Kasumi-1 (cell line): ENCODE results near the gene PTCSC3.

ENCODE experiments used
- DNase-seq, 2 experiments: peaks; one replicate each; lab custom pipeline; 2025; lab: John Stamatoyannopoulos, UW

The PTCSC3 gene

DNA sequence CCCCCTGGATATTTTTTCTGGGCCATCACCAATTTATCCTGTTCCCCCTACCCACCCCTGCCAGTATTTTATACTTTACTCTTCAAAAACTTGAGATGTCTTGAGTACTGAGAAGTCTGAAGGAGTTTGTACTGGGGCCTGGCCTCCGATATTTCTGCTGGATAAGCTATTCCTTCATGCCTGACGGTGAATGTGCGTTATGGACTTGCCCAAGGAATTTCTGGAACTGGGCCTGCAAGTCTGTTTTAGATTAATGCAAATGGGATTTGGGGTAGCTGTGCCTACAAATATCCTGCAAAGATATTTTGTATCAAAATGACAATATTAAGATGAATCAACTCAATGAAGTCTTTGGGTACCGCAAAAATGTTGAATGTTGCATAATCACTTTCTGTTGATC is at the start of gene PTCSC3:
Gene PTCSC3, minus strand, starts transcription at position 199 of the 400 bp plus-strand sequence.
- DNase-seq: no peak

DNA sequence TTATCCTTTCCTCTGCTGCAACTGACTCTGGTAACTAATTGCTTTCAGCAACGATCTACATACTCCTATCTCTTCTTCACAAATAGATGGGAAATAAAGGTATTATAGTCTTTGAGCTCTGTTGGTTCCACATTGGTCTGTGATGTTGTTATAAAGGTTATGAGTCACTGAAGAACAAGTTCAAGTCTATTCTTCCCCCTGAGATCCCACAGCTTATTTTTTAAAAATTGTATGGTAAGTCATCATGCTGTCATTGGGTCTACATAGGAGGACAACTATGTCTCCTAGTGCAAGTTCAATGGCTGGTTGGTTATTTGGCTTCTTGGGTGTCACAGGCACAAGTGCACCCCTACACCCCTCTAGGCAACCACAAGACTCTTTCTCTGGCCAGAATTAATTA is 49.6 kb upstream of the PTCSC3 start:
- no peak for DNase-seq

DNA sequence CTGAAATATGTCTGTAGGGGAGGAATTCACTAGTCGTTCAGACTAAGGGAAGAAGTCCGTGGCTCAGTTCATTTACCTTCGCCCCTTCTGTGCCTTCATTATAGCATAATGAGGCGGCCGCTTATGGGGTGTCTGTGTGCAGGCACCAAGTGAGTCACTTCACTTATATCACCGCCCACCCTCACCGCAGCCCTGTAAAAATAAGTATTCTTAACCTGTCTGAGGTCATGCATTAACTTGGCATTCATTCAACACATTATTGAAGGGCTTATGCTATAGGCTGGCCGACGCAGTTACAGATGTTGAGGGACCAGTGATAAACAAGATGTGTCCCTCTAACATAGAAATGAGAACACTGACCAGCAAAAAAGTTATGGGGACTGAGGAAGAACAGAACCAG is 47.7 kb upstream of the PTCSC3 start:
- no peak for DNase-seq

DNA sequence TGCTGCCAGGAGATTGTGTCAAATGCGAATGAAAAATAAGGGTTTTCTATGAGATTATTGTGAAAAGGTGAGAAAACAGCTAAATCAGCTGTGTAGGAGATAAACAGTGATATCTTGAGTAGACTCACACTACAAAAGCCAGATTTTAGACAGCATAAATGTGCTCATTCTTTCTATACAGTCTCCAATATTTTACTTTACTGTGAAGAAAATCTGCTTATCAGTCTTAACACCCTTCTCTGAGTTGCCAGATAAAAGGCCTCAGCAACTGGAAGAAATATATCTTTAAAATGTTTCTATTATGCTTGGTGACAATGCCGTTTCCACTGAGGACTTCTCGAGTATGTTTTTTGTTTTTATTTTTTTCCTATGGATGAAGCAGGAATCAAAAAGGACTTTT is 47.0 kb upstream of the PTCSC3 start:
- DNase-seq: no peak

DNA sequence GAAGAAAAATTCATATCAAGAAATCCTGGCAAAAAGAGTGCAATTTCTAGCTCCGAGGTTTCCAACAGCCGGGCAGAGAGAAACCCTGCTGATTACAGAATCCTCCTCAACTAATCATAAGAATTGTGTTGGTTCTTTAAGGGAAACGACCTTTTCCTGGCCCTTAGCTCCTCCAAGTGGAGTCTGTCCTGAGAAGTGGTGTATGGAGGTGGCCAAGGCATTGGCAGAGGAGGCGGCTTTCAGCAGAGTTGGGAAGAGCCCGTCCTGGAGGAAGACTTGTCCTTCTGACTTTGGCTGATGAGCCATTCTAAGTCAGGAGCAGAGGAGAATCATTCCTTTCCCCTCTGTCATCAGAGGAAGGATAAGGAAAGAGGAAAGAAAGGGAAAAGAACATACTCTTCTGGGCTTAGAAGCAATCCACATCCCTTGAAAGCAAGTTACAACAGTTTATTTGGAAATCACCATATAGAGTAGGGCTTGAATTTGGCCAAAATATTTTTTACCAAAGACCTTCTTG is 46.5 kb upstream of the PTCSC3 start:
- no peak for DNase-seq

DNA sequence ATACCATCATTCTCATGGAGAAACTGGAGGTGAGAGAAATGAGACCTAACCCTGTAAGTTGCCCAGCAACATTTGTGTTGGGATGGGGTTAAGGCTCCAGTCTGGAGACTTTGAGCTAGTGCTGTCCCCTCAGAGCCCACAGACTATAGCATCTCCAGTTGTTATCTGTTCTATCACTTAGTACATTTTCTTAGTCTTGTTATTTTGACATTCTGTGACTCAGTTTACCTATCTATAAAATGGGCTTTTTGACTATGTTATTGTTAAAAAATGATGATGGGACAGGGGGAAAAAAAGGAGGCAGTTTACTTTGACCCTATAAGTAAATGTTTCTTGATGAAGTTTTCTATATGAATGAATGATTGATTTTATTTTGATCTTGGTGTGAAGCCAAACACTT is 45.8 kb upstream of the PTCSC3 start:
- no peak for DNase-seq

DNA sequence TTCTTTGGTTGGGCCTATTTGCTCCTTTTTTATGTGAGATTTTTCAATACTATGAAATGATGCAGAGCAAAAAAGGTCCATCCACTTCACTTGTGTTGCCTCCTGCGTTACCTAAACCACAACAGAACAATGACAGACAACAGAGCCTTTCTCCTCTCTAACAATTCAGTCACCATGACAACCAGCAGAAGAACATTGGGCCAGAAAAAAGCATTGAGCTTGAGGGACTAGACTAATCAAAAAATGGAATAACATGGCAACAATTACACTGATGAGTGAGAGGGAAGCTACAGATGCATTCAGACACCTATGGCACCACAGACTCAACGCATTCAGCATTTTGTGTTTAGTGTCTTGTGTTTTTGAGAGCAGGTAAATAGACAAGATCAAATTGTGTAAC is 44.6 kb upstream of the PTCSC3 start:
- no peak for DNase-seq

DNA sequence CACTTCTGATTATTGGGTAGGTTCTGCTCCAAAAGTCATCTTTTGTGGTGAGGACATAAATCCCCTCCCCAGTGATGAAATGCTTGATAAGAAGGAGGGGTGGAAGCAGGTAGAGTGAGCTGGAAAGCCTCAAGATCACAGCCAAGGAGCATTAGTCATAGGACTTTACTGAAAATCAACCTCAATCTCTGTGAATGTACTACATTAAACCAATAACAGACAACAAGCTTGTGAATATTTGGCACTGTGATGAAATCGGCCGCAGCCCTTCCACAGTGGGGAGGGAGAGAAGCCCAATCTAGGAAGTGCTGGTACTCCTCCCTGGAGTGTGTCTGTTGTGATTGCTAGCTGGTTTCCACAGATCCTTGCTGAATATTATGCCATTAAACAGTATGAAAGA is 41.2 kb upstream of the PTCSC3 start:
- no peak for DNase-seq

DNA sequence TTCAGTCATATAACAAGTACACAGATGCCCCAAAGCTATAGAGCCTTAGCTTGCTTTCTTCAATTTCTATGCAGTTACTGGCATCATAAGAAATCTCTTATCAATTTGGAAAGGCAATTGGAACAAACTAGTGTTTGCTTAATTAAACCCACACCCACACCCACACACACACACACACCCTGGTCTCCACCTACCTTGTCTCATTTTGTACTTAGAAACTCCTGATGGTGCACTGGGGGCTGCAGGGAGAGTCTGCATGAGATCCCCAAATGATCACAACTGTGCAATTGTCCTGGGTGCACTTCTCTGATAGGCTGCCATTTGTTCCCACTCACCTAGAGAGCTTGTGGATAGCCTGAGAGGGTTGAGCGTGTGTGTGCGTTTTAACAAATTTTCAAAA is 40.5 kb upstream of the PTCSC3 start:
- no peak for DNase-seq

DNA sequence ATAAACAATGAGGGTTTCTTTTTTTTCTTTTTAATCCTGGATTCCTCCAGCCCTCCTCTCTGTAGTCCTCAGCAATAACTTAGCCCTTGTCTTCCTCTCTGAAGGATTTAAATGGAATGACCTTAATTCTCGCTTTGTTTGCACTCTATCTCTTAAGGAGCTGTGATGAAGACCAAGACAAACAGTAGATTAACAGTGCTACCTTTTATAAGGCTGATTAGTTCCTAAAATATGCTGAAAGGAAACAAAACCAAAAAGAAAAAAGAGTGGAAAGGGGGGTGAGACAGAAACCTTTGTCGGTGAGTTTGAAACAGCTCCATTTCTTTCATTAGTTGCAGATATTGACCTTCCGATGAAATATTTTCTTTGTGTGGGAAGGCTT is 38.7 kb upstream of the PTCSC3 start:
- no peak for DNase-seq

DNA sequence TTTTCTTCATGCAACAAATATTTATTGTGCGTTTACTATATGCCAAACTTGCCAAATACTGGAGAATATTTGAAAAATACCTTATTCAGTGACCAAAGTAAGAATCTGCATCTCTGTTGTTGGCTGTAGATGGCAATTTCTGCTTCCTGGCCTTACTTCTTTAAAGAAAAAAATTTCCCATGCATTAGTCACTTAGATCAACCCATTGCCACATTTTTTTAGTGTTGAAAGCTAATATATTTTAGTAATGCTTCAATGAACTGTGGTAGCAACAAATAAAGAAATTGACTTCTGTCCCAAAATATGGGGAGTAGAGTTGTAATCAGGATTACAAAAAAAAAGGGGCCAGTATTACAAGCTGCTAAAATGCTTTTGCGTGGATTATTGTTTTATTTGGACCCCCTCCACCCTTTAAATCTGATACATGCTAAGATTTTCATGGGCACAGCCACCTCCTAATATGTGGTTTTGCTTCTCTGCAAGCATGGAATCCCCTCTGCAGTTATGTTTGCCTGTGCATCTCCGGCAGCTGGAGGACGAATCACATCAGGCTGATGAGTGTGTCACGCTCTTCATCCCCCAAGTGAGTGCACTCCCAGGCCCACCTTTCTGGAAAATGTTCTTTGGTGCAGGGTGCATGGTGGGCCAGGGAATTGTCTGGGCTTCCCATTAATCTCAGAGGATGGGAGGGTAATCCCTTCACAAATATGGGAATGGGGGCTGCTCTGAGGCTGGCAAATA is 38.1 kb upstream of the PTCSC3 start:
- no peak for DNase-seq

DNA sequence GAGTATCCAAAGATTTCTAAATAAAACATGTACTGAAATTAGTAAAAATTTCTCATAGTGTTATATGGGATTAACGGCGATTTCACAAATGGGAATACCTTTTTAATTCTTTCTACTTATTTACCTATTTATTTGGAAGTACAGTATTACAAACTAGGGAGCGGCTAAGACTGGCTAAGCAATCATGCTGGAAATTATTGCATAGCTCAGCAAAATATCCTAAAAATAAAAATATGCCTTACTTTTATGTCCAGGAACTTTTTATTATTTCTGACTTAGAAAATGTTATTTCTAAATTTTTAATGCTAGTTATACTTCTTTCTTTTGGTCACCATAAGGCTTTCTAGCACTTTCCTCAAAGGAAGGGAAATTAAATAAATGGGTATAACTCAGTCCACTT is 36.5 kb upstream of the PTCSC3 start:
- no peak for DNase-seq

DNA sequence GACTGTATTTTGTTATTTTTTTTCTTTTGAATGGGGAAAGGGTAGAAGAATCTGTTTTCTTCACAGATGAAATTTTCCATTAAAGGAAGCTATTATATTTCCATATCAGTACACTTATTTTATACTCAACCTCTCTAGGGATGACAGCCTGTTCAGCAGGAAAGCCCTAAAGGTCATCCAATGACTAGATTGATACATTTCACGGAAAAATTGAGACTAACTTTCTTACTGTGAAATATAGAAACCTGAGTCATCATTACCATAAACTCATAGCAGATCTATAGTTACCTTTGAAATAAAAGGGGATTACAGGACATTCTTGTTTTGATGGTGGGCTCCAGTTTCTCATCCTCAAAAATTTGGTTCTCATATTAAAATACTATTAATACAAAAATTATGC is 36.1 kb upstream of the PTCSC3 start:
- no peak for DNase-seq

DNA sequence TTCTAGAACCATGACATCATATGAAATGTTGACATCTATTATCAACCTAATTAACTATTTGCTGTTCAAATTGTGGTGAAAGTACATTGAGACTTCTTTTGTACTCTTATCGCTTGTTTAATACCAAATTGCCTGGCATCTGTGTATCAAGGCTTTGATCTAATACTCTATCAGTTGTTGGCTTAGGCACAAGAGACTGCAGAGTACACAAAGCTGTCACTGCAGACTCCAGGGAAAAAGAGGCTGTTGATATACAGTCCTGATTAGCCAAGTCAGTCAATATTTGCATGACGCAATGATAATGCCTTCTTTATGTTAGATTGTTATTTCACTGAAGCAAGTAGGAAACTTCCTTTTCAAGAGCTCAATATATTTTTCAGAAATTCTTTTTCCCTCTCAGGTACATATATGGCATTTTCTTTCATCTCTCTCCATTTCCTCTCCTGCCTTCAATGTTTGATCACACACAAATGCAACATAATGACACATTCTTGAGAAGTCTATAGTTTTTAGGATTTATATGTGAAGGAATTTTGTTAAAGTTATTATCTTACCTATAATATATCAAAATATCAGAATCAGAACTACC is 32.3 kb upstream of the PTCSC3 start:
- no peak for DNase-seq

DNA sequence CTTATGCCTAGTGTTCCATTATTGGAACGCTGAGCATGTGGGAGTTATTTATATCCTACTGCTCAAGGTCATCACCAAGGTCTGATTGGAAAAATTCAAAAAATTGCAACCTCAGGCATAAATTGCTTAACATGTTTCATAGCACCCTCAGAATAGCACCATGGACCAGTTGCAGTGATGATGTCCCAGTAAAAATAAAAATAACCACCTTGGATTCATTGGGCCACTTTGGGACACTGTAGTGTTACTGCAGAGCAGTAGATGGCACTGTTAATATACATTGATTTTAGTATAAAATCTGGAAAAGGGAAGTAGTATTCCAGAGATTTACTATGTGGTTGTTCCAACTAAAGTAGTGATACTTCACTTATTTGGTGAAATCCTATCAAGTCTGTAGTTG is 31.0 kb upstream of the PTCSC3 start:
- DNase-seq: peak; percentile 35 to 47

DNA sequence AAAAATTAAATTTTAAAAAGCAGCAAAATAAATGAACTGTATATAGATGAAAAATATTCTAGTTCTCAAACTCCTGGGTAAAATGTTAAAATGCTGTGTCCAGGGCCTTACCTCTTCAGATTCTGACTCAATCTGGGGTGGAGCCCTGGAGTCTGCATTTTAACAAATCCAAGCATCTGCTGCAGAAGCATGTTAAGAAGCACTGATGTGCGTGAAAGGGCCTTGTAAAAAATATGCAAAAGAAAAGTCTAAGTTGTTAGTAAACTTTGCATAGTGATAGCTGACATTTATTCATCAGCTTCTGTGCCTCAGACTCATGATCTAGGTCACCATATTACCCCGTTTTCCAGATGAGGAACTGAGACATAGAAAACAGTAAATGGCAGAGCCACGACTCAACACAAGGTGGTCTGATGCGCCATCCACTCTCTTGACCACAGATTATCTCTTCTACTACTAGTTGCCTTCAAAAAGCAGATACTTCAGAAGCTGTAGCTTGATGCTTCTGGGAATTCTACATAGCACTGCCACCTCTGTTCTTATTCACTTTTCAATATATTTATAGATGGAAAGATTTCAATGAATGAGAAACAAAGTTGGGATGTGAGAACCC is 28.0 kb upstream of the PTCSC3 start:
- DNase-seq: no peak

DNA sequence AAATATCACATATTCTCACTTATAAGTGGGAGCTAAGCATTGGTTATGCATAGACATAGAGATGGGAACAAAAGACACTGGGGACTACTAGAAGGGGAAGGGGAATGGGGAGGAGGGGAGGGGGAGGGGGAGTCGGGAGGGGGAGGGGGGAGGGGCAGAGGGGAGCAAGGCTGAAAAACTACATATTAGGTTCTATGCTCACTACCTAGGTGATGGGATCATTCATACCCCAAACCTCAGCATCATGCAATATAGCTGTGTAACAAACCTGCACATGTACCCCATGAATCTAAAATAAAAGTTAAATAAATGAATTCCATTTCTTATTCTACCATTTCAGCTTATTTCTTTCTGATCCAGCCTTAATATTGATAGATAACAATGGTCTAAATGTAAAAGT is 21.9 kb upstream of the PTCSC3 start:
- DNase-seq: no peak

DNA sequence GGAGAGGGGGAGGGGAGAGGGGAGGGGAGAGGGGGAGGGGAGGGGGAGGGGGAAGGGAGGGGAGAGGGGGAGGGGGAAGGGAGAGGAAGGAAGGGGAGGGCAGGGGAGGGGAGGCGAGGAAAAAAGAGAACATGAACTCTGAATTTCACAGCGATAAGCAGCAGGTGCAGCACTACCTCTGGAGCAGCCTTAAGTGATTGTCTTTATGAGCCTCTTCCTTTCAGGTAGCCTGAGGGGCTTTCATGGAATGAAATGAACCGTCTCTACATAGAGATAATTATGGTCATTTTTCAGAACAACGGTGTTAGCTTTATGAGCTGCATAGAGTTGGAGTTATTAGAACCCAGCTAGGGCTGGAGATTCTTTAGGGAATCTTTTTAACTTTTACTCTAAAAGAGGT is 18.1 kb upstream of the PTCSC3 start:
- DNase-seq: no peak

DNA sequence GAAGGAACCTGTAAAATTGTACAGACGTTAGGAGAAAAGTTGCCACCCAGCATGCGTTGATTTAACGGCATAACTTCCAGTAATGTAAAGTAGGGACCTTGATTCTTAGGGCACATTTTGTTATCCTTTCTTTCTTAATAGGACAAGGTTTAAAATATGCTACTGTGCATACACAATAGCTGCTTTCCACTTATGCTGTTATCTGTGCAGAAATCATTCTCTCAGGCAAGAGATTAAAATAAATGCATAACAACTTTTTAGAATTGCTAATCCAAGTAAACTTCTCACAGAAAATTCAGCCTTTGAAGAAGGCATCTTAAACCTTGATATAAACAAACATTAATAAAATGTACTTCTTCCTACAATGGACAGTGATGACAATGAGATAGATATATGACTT is 16.0 kb upstream of the PTCSC3 start:
- DNase-seq: no peak

DNA sequence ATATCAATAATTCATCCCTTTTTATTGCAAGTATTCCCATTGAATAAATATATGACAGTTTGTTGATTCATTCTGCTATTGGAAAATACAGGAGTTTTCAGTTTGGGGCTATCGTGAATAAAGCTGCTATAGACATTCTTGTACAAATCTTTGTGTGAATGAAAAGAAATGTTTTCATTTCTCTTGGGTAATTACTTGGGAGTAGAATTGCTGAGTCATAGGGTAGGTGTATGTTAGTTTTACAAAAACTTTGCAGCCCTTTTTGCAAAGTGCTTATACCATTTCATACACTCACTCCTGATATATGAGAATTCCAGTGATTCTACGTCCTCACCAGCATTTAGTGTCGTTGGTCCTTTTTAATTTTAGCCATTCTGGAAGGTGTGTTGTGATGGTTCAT is 6.9 kb upstream of the PTCSC3 start:
- DNase-seq: no peak

DNA sequence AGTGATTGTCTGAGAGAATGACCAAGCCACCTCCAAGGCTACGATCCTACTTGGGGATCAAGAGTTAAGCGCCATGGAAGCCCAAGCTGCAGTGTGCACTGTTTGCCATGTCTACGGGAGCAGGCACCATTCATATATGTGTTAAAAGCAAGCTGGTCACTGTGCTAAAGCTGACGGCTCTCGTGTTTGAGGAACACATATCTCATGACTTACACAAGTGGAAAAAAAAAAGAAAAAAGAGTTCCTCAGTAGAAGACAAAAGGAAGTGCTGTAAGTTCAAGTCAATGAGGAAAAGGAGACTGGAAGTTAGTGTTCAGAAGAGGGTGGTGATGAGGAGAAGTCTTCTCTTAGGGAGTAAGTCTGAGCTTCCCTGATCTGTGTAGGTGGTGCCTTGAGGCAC is 4.9 kb upstream of the PTCSC3 start:
- no peak for DNase-seq

DNA sequence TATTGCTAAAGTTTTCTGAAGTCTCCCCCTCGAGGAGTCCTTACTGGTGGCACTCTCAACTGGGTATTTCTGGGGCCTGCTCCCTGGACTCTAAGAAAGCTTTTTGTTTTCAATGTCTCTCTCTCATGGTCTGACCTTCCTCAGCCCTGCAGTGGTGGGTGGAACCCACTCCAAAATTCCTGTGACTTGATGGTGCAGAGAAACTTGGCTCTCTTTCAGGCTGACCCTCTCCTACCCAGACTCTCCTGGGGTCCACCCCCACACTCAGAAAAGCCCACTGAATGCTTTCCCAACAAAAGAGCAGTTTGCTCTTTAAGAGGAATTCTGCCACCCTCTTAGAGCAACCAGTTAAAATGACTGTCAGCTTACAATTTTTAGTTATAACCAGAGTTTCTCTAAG is 967 bp upstream of the PTCSC3 start:
- no peak for DNase-seq

DNA sequence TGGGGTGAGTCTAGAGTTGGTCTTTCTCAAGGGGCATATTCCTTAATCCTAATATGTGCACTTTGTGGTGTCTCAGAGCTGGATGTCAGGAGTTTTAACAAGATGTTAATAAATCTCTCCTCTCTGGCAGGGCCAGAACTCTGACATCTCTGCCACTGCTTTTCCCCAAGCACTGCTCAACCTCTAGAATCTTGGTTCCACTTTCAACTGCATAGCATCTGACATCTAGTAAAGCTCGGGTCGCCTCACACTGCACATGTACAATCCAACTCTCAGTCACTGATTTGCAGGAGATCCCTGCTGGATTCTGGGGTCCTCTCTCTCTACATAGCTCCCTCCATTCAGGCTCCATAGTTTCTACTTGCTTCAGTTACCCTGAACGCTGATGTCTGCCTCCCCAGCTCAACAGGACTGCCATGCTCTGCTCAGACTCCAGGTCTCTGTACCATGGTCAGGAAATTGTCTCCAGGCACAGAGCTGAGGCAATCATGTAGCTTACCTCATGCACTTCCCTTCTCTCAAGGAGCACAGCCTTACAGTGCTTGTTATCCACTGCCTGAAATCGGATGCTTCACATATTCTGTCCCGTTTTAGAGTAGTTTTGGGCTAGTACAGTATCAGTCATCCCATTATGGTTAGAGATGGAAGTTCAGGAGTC is 1.6 kb downstream of the PTCSC3 start:
- DNase-seq: no peak
